NCI-H2107 (cell line): ENCODE results near the gene HEXD.
"Not testable (repeated sequence)": the region's sequence is repeated elsewhere in the genome, so short reads cannot be mapped to it uniquely, and the experiment has no call there.

Experiments used
- DNase-seq: peaks from one replicate; lab custom pipeline; 2025; lab: John Stamatoyannopoulos, UW

The HEXD gene

GRCh38 chr17:82440991-82441627 lies 23.0 kb downstream of the HEXD start:
- DNase-seq = no peak

- no peak for DNase-seq
Observed at GRCh38 chr17:82441691-82442487, 23.7 kb downstream of the HEXD start.

- no peak for DNase-seq
Observed at GRCh38 chr17:82442643-82443464, 24.7 kb downstream of the HEXD start.

GRCh38 chr17:82443465-82444283 lies 25.5 kb downstream of the HEXD start:
- DNase-seq = no peak

- no peak for DNase-seq
Observed at GRCh38 chr17:82444284-82444893, 26.2 kb downstream of the HEXD start.

- DNase-seq = no peak
Observed at GRCh38 chr17:82444941-82445521, 26.9 kb downstream of the HEXD start.

- no peak for DNase-seq
Observed at GRCh38 chr17:82445542-82445941, 27.4 kb downstream of the HEXD start.

GRCh38 chr17:82446124-82446523 lies 28.0 kb downstream of the HEXD start:
- DNase-seq = no peak

GRCh38 chr17:82446649-82447048 lies 28.5 kb downstream of the HEXD start:
- no peak for DNase-seq

- no peak for DNase-seq
Observed at GRCh38 chr17:82447876-82448275, 29.7 kb downstream of the HEXD start.

GRCh38 chr17:82449131-82449882 lies 31.2 kb downstream of the HEXD start:
- no peak for DNase-seq

- no peak for DNase-seq
Observed at GRCh38 chr17:82449883-82450356, 31.8 kb downstream of the HEXD start.

- DNase-seq = peak; percentile 95
Observed at GRCh38 chr17:82450357-82451106, 32.4 kb downstream of the HEXD start, which contains the start of gene CYBC1. Gene CYBC1, minus strand, starts transcription at chr17:82450752. Its CDS starts 1,498 bp downstream, at chr17:82449254.

- no peak for DNase-seq
Observed at GRCh38 chr17:82452162-82452561, 34.0 kb downstream of the HEXD start.

- not testable (repeated sequence) for DNase-seq
Observed at GRCh38 chr17:82453151-82453550, 35.0 kb downstream of the HEXD start.

- DNase-seq = not testable (repeated sequence)
Observed at GRCh38 chr17:82453706-82454105, 35.6 kb downstream of the HEXD start.

GRCh38 chr17:82457073-82457928 lies 39.2 kb downstream of the HEXD start:
- no peak for DNase-seq

- no peak for DNase-seq
Observed at GRCh38 chr17:82457929-82458178, 39.7 kb downstream of the HEXD start.
